Measurements from ENCODE around the gene NMUR2. TPM values are rescaled to one million over a fixed set of nuclear protein-coding genes. Genes with fewer than 3 reads are reported as not detected.

The NMUR2 gene
- total and polyA plus RNA-seq, 5 donors from 2014 or later = not detected

- peaks cover 0 to 6% (median 0%) of the 10 kb centered on the region in 7 donors for H3K9me3 Mint-ChIP-seq
- H3K36me3 Mint-ChIP-seq = no peaks in the 10 kb centered on the region
- no peak overlapping the region for H3K27ac ChIP-seq (ENCODE audit: insufficient read depth, low read length, poor library complexity, severe bottlenecking)
- no peak for DNase-seq
- H3K4me1 ChIP-seq (ENCODE audit: control insufficient read depth, insufficient read depth, low read length, poor library complexity, severe bottlenecking) = no peaks in the 10 kb centered on the region
- H3K36me3 ChIP-seq (ENCODE audit: control insufficient read depth, insufficient read depth, low read length) = no peaks in the 10 kb centered on the region
- H3K4me1 Mint-ChIP-seq = no peaks in the 10 kb centered on the region
- no peak overlapping the region for H3K4me3 ChIP-seq (ENCODE audit: low read depth, low read length)
- H3K27me3 ChIP-seq (ENCODE audit: control insufficient read depth, insufficient read depth, low read length) = no peaks in the 10 kb centered on the region
- H3K27ac Mint-ChIP-seq = no peak overlapping the region
- no peaks in the 10 kb centered on the region for H3K27me3 Mint-ChIP-seq
- no peak overlapping the region for H3K4me3 Mint-ChIP-seq
- ATAC-seq (ENCODE audit: low read depth in 2 of 2) = no peak
- H3K9me3 ChIP-seq (ENCODE audit: control insufficient read depth in 2 of 2, low read length in 2 of 2) = peaks cover 0 to 2% of the 10 kb centered on the region in 2 experiments
Measured at GRCh38 chr5:152412129-152412528, 7.0 kb upstream of the NMUR2 start.

GRCh38 chr5:152406082-152406481, 1.0 kb upstream of the NMUR2 start:
- Histone ChIP-seq H3K4me3 (ENCODE audit: low read depth, low read length) (no peak overlapping the region), H3K4me1 (ENCODE audit: control insufficient read depth, insufficient read depth, low read length, poor library complexity, severe bottlenecking) (no peaks in the 10 kb centered on the region), H3K27me3 (ENCODE audit: control insufficient read depth, insufficient read depth, low read length) (no peaks in the 10 kb centered on the region), H3K36me3 (ENCODE audit: control insufficient read depth, insufficient read depth, low read length) (no peaks in the 10 kb centered on the region), H3K9me3 (ENCODE audit: control insufficient read depth in 2 of 2, low read length in 2 of 2) (peaks cover 0 to 2% of the 10 kb centered on the region in 2 experiments), H3K27ac (ENCODE audit: insufficient read depth, low read length, poor library complexity, severe bottlenecking) (no peak overlapping the region)
- ATAC-seq (ENCODE audit: low read depth in 2 of 2) = no peak
- Mint-ChIP-seq H3K27ac (no peak overlapping the region), H3K4me3 (no peak overlapping the region), H3K4me1 (peaks cover 0 to 2% (median 0%) of the 10 kb centered on the region in 4 donors), H3K9me3 (peaks cover 0 to 3% (median 1%) of the 10 kb centered on the region in 7 donors), H3K36me3 (no peaks in the 10 kb centered on the region), H3K27me3 (no peaks in the 10 kb centered on the region)
- DNase-seq = no peak

- no peak overlapping the region for H3K4me3 ChIP-seq (ENCODE audit: low read depth, low read length)
- no peak overlapping the region for H3K4me3 Mint-ChIP-seq
- H3K36me3 Mint-ChIP-seq = no peaks in the 10 kb centered on the region
- no peaks in the 10 kb centered on the region for H3K4me1 ChIP-seq (ENCODE audit: control insufficient read depth, insufficient read depth, low read length, poor library complexity, severe bottlenecking)
- no peaks in the 10 kb centered on the region for H3K36me3 ChIP-seq (ENCODE audit: control insufficient read depth, insufficient read depth, low read length)
- H3K4me1 Mint-ChIP-seq = peaks cover 0 to 2% (median 0%) of the 10 kb centered on the region in 4 donors
- no peaks in the 10 kb centered on the region for H3K9me3 ChIP-seq (ENCODE audit: control insufficient read depth in 2 of 2, low read length in 2 of 2)
- DNase-seq (no peak), ATAC-seq (ENCODE audit: low read depth in 2 of 2) (no peak)
- H3K27me3 ChIP-seq (ENCODE audit: control insufficient read depth, insufficient read depth, low read length) = no peaks in the 10 kb centered on the region
- no peak overlapping the region for H3K27ac ChIP-seq (ENCODE audit: insufficient read depth, low read length, poor library complexity, severe bottlenecking)
- H3K27ac Mint-ChIP-seq = no peak overlapping the region
- H3K9me3 Mint-ChIP-seq = peaks cover 0 to 5% (median 1%) of the 10 kb centered on the region in 7 donors
- no peaks in the 10 kb centered on the region for H3K27me3 Mint-ChIP-seq
Measured at GRCh38 chr5:152404494-152404893, 585 bp downstream of the NMUR2 start.

- peaks cover 0 to 5% (median 1%) of the 10 kb centered on the region in 7 donors for H3K9me3 Mint-ChIP-seq
- no peak for ATAC-seq (ENCODE audit: low read depth in 2 of 2)
- DNase-seq = no peak
- Histone ChIP-seq H3K9me3 (ENCODE audit: control insufficient read depth in 2 of 2, low read length in 2 of 2) (no peaks in the 10 kb centered on the region), H3K4me3 (ENCODE audit: low read depth, low read length) (no peak overlapping the region), H3K27me3 (ENCODE audit: control insufficient read depth, insufficient read depth, low read length) (no peaks in the 10 kb centered on the region), H3K36me3 (ENCODE audit: control insufficient read depth, insufficient read depth, low read length) (no peaks in the 10 kb centered on the region), H3K27ac (ENCODE audit: insufficient read depth, low read length, poor library complexity, severe bottlenecking) (no peak overlapping the region), H3K4me1 (ENCODE audit: control insufficient read depth, insufficient read depth, low read length, poor library complexity, severe bottlenecking) (no peaks in the 10 kb centered on the region)
- H3K27me3 Mint-ChIP-seq = no peaks in the 10 kb centered on the region
- H3K27ac Mint-ChIP-seq = no peak overlapping the region
- no peak overlapping the region for H3K4me3 Mint-ChIP-seq
- H3K4me1 Mint-ChIP-seq = peaks cover 0 to 2% (median 0%) of the 10 kb centered on the region in 4 donors
- no peaks in the 10 kb centered on the region for H3K36me3 Mint-ChIP-seq
Measured at GRCh38 chr5:152403046-152403445, 2.0 kb downstream of the NMUR2 start.

- H3K27me3 ChIP-seq (ENCODE audit: control insufficient read depth, insufficient read depth, low read length) = no peaks in the 10 kb centered on the region
- H3K27ac ChIP-seq (ENCODE audit: insufficient read depth, low read length, poor library complexity, severe bottlenecking) = no peak overlapping the region
- H3K27ac Mint-ChIP-seq = no peak overlapping the region
- no peaks in the 10 kb centered on the region for H3K9me3 ChIP-seq (ENCODE audit: control insufficient read depth in 2 of 2, low read length in 2 of 2)
- no peak for ATAC-seq (ENCODE audit: low read depth in 2 of 2)
- peaks cover 0 to 2% (median 0%) of the 10 kb centered on the region in 4 donors for H3K4me1 Mint-ChIP-seq
- no peaks in the 10 kb centered on the region for H3K36me3 Mint-ChIP-seq
- H3K9me3 Mint-ChIP-seq = peaks cover 0 to 5% (median 1%) of the 10 kb centered on the region in 7 donors
- no peak overlapping the region for H3K4me3 ChIP-seq (ENCODE audit: low read depth, low read length)
- no peaks in the 10 kb centered on the region for H3K4me1 ChIP-seq (ENCODE audit: control insufficient read depth, insufficient read depth, low read length, poor library complexity, severe bottlenecking)
- no peaks in the 10 kb centered on the region for H3K27me3 Mint-ChIP-seq
- H3K4me3 Mint-ChIP-seq = no peak overlapping the region
- H3K36me3 ChIP-seq (ENCODE audit: control insufficient read depth, insufficient read depth, low read length) = no peaks in the 10 kb centered on the region
- DNase-seq = no peak
Measured at GRCh38 chr5:152400846-152401245, 4.2 kb downstream of the NMUR2 start.

- no peak for ATAC-seq (ENCODE audit: low read depth in 2 of 2)
- Histone ChIP-seq H3K27ac (ENCODE audit: insufficient read depth, low read length, poor library complexity, severe bottlenecking) (no peak overlapping the region), H3K27me3 (ENCODE audit: control insufficient read depth, insufficient read depth, low read length) (no peaks in the 10 kb centered on the region), H3K4me1 (ENCODE audit: control insufficient read depth, insufficient read depth, low read length, poor library complexity, severe bottlenecking) (no peaks in the 10 kb centered on the region), H3K36me3 (ENCODE audit: control insufficient read depth, insufficient read depth, low read length) (no peaks in the 10 kb centered on the region), H3K4me3 (ENCODE audit: low read depth, low read length) (no peak overlapping the region), H3K9me3 (ENCODE audit: control insufficient read depth in 2 of 2, low read length in 2 of 2) (no peaks in the 10 kb centered on the region)
- Mint-ChIP-seq H3K27me3 (no peaks in the 10 kb centered on the region), H3K27ac (no peak overlapping the region), H3K9me3 (peaks cover 0 to 5% (median 0%) of the 10 kb centered on the region in 7 donors), H3K4me1 (no peaks in the 10 kb centered on the region), H3K36me3 (no peaks in the 10 kb centered on the region), H3K4me3 (no peak overlapping the region)
- no peak for DNase-seq
Measured at GRCh38 chr5:152397581-152397980, 7.5 kb downstream of the NMUR2 start.

GRCh38 chr5:152393441-152393840, 11.6 kb downstream of the NMUR2 start:
- DNase-seq = no peak
- Mint-ChIP-seq H3K4me1 (no peaks in the 10 kb centered on the region), H3K4me3 (no peak overlapping the region), H3K9me3 (peaks cover 0 to 7% (median 0%) of the 10 kb centered on the region in 7 donors), H3K27me3 (no peaks in the 10 kb centered on the region), H3K27ac (no peak overlapping the region), H3K36me3 (no peaks in the 10 kb centered on the region)
- H3K27me3 ChIP-seq (ENCODE audit: control insufficient read depth, insufficient read depth, low read length) = no peaks in the 10 kb centered on the region
- no peak overlapping the region for H3K27ac ChIP-seq (ENCODE audit: insufficient read depth, low read length, poor library complexity, severe bottlenecking)
- no peak overlapping the region for H3K4me3 ChIP-seq (ENCODE audit: low read depth, low read length)
- ATAC-seq (ENCODE audit: low read depth in 2 of 2) = no peak
- no peaks in the 10 kb centered on the region for H3K9me3 ChIP-seq (ENCODE audit: control insufficient read depth in 2 of 2, low read length in 2 of 2)
- no peaks in the 10 kb centered on the region for H3K4me1 ChIP-seq (ENCODE audit: control insufficient read depth, insufficient read depth, low read length, poor library complexity, severe bottlenecking)
- no peaks in the 10 kb centered on the region for H3K36me3 ChIP-seq (ENCODE audit: control insufficient read depth, insufficient read depth, low read length)

GRCh38 chr5:152389208-152389849, 15.8 kb downstream of the NMUR2 start:
- Histone ChIP-seq H3K27ac (ENCODE audit: insufficient read depth, low read length, poor library complexity, severe bottlenecking) (no peak overlapping the region), H3K36me3 (ENCODE audit: control insufficient read depth, insufficient read depth, low read length) (no peaks in the 10 kb centered on the region), H3K9me3 (ENCODE audit: control insufficient read depth in 2 of 2, low read length in 2 of 2) (no peaks in the 10 kb centered on the region), H3K4me3 (ENCODE audit: low read depth, low read length) (no peak overlapping the region), H3K27me3 (ENCODE audit: control insufficient read depth, insufficient read depth, low read length) (no peaks in the 10 kb centered on the region), H3K4me1 (ENCODE audit: control insufficient read depth, insufficient read depth, low read length, poor library complexity, severe bottlenecking) (no peaks in the 10 kb centered on the region)
- peaks cover 0 to 7% (median 0%) of the 10 kb centered on the region in 7 donors for H3K9me3 Mint-ChIP-seq
- no peaks in the 10 kb centered on the region for H3K27me3 Mint-ChIP-seq
- DNase-seq (no peak), ATAC-seq (ENCODE audit: low read depth in 2 of 2) (no peak)
- no peaks in the 10 kb centered on the region for H3K36me3 Mint-ChIP-seq
- no peak overlapping the region for H3K4me3 Mint-ChIP-seq
- no peak overlapping the region for H3K27ac Mint-ChIP-seq
- H3K4me1 Mint-ChIP-seq = no peaks in the 10 kb centered on the region
